Loucy (cell line): ENCODE results near the gene EIF3B.
"Not testable (repeated sequence)": the region's sequence is repeated elsewhere in the genome, so short reads cannot be mapped to it uniquely, and the experiment has no call there.

Experiments used
- EZH2phosphoT487 ChIP-seq: fragments of 200-600 bp; IDR thresholded peaks from 2 replicates; pipeline ENCODE4 v1.6.1; 2018; ENCODE audit warnings: antibody characterized with exemption, mild to moderate bottlenecking, moderate library complexity, borderline replicate concordance
- TF ChIP-seq, protein P1 (sequence below): fragments of 200-600 bp; sonication (generic); conservative IDR thresholded peaks from 2 replicates; pipeline ENCODE4 v1.5.1; 2014; ENCODE audit warnings: mild to moderate bottlenecking, antibody characterized with exemption, low read length

DNA sequence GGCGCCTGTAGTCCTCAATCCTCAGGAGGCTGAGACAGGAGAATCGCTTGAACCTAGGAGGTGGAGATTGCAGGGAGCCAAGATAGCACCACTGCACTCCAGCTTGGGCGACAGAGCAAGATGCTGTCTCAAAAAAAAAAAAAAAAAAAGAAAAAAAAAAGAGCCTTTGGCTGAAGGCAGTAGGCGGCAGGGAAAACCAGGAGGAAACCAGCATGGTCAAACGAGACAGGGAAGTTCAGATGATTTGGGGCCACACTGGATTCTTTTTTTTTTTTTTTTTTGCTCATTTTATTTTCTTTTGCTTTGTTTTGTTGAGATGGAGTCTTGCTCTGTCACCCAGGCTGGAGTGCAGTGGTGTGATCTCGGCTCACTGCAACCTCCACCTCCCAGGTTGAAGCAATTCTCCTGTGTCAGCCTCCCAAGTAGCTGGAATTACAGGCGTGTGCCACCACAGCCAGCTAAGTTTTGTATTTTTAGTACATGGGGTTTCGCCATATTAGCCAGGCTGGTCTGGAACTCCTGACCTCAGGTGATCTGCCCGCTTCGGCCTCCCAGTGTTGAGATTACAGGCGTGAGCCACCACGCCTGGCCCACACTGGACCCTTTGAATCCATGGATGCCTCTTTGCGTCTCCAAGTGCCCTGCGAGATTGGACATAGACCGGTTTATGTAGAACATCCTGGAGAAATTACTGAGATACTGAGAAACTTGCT lies 7.1 kb upstream of the EIF3B start:
- TF ChIP-seq, protein P1, sequence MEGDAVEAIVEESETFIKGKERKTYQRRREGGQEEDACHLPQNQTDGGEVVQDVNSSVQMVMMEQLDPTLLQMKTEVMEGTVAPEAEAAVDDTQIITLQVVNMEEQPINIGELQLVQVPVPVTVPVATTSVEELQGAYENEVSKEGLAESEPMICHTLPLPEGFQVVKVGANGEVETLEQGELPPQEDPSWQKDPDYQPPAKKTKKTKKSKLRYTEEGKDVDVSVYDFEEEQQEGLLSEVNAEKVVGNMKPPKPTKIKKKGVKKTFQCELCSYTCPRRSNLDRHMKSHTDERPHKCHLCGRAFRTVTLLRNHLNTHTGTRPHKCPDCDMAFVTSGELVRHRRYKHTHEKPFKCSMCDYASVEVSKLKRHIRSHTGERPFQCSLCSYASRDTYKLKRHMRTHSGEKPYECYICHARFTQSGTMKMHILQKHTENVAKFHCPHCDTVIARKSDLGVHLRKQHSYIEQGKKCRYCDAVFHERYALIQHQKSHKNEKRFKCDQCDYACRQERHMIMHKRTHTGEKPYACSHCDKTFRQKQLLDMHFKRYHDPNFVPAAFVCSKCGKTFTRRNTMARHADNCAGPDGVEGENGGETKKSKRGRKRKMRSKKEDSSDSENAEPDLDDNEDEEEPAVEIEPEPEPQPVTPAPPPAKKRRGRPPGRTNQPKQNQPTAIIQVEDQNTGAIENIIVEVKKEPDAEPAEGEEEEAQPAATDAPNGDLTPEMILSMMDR, result not testable (repeated sequence)
- not testable (repeated sequence) for TF ChIP-seq EZH2phosphoT487
